ENCODE measurements around the gene AOAH.
"Not testable (repeated sequence)": the region's sequence is repeated elsewhere in the genome, so short reads cannot be mapped to it uniquely, and the experiment has no call there.

The AOAH gene

GRCh38 chr7:36654436-36654835, 69.9 kb downstream of the AOAH start:
- no peak for DNase-seq

- no peak for DNase-seq
These were observed 70.5 kb downstream of the AOAH start for GRCh38 chr7:36653663-36654355.

GRCh38 chr7:36653008-36653662, 71.2 kb downstream of the AOAH start:
- DNase-seq, result no peak

- no peak for DNase-seq
These were observed 71.9 kb downstream of the AOAH start for GRCh38 chr7:36652431-36652830.

GRCh38 chr7:36651404-36651803, 72.9 kb downstream of the AOAH start:
- no peak for DNase-seq

- no peak for DNase-seq
These were observed 73.5 kb downstream of the AOAH start for GRCh38 chr7:36650766-36651312.

GRCh38 chr7:36650320-36650719, 74.0 kb downstream of the AOAH start:
- DNase-seq, result no peak

- not testable (repeated sequence) for DNase-seq
These were observed 75.0 kb downstream of the AOAH start for GRCh38 chr7:36649319-36649718.

GRCh38 chr7:36648441-36648840, 75.9 kb downstream of the AOAH start:
- DNase-seq, result no peak

GRCh38 chr7:36644625-36645422, 79.5 kb downstream of the AOAH start:
- no peak for DNase-seq

GRCh38 chr7:36642414-36642813, 81.9 kb downstream of the AOAH start:
- DNase-seq, result no peak

GRCh38 chr7:36642010-36642409, 82.3 kb downstream of the AOAH start:
- no peak for DNase-seq

GRCh38 chr7:36640682-36641081, 83.6 kb downstream of the AOAH start:
- no peak for DNase-seq

- DNase-seq, result peak; percentile 48
These were observed 84.5 kb downstream of the AOAH start for GRCh38 chr7:36639826-36640225.

- DNase-seq, result no peak
These were observed 85.6 kb downstream of the AOAH start for GRCh38 chr7:36638586-36639263.

- no peak for DNase-seq
These were observed 86.2 kb downstream of the AOAH start for GRCh38 chr7:36638140-36638539.

- no peak for DNase-seq
These were observed 86.9 kb downstream of the AOAH start for GRCh38 chr7:36637417-36637816.

GRCh38 chr7:36636126-36636525, 88.2 kb downstream of the AOAH start:
- DNase-seq, result no peak

GRCh38 chr7:36635091-36635490, 89.2 kb downstream of the AOAH start:
- DNase-seq, result no peak

- no peak for DNase-seq
These were observed 90.9 kb downstream of the AOAH start for GRCh38 chr7:36633377-36633776.

GRCh38 chr7:36630112-36630650, 94.1 kb downstream of the AOAH start:
- DNase-seq, result no peak

- DNase-seq, result no peak
These were observed 94.9 kb downstream of the AOAH start for GRCh38 chr7:36629351-36629750.

- no peak for DNase-seq
These were observed 96.5 kb downstream of the AOAH start for GRCh38 chr7:36627836-36628235.

All from GDM1 (cell line).